ENCODE data around the gene GOLM1.

DNA sequence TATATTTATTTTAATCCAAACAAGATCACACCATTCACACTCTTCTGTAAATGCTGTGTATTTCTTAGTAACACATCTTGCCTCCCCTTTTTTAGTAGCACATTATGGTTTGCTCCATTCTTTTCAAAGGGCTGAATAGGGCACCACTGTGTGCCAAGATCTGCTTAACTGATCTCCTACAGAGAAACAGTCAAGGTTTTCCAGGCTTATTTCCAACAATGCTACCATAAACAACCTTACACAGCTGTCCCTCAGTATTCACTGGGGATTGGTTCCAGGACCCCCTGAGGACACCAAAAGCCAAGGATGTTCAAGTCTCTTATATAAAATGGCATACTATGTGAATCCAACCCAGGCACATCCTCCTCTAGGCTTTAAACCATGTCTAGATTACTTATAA, 16.5 kb downstream of the GOLM1 start:
- TF ChIP-seq, protein P1, sequence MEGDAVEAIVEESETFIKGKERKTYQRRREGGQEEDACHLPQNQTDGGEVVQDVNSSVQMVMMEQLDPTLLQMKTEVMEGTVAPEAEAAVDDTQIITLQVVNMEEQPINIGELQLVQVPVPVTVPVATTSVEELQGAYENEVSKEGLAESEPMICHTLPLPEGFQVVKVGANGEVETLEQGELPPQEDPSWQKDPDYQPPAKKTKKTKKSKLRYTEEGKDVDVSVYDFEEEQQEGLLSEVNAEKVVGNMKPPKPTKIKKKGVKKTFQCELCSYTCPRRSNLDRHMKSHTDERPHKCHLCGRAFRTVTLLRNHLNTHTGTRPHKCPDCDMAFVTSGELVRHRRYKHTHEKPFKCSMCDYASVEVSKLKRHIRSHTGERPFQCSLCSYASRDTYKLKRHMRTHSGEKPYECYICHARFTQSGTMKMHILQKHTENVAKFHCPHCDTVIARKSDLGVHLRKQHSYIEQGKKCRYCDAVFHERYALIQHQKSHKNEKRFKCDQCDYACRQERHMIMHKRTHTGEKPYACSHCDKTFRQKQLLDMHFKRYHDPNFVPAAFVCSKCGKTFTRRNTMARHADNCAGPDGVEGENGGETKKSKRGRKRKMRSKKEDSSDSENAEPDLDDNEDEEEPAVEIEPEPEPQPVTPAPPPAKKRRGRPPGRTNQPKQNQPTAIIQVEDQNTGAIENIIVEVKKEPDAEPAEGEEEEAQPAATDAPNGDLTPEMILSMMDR (IDR thresholded peaks at IDR 0.05; ENCODE audit: borderline replicate concordance, extremely low read depth, low read length, poor library complexity, severe bottlenecking), result no peak
- TF ChIP-seq EZH2 (IDR thresholded peaks at IDR 0.05; ENCODE audit: borderline replicate concordance, low read depth, low read length, severe bottlenecking), result no peak
